Gastroesophageal sphincter (tissue), 4 donors: Measurements from ENCODE around the gene PYDC2. TPM values are rescaled to one million over a fixed set of nuclear protein-coding genes. Genes with fewer than 3 reads are reported as not detected.

Experiments
- ATAC-seq: fragments of 150-250 bp; one replicate; pipeline ENCODE4 v1.9.1; 2016; ENCODE audit warnings: mild to moderate bottlenecking, moderate library complexity
- H3K27ac ChIP-seq, 4 donors: fragments of 200-600 bp; sonication (generic) in 3 of 4; 1 replicate in 3 of 4; 2 replicates in 1 of 4; pipeline ENCODE4 v1.5.1; 2016 to 2019
- H3K27me3 ChIP-seq: fragments of 200-600 bp; sonication (generic); one replicate; pipeline ENCODE4 v1.5.1; 2019
- H3K36me3 ChIP-seq, 2 donors: fragments of 200-600 bp; sonication (generic); one replicate each; pipeline ENCODE4 v1.5.1; 2019; ENCODE audit warnings: control low read depth in 1 of 2
- H3K4me1 ChIP-seq, 3 donors: fragments of 200-600 bp; sonication (generic); 1 replicate in 2 of 3; 2 replicates in 1 of 3; pipeline ENCODE4 v1.5.1; 2016 to 2019; ENCODE audit warnings: control low read depth in 2 of 3
- H3K4me3 ChIP-seq, 2 donors: fragments of 200-600 bp; sonication (generic); one replicate each; pipeline ENCODE4 v1.5.1; 2019; ENCODE audit warnings: mild to moderate bottlenecking in 1 of 2, moderate library complexity in 1 of 2
- H3K9me3 ChIP-seq, 3 donors: fragments of 200-600 bp; sonication (generic); one replicate each; pipeline ENCODE4 v1.5.1; 2017 to 2019; ENCODE audit warnings: control low read depth in 2 of 3
- CTCF ChIP-seq, 4 experiments: fragments of 200-600 bp in 2 of 4; fragments of 450-650 bp in 2 of 4; sonication (generic) in 1 of 4; IDR thresholded peaks; one replicate each; pipeline ENCODE4 v1.5.1; 2017 to 2019; ENCODE audit warnings: antibody characterized with exemption in 4 of 4, mild to moderate bottlenecking in 2 of 4, moderate library complexity in 2 of 4
- EP300 ChIP-seq: sonication (generic); formaldehyde crosslinking; IDR thresholded peaks from one replicate; pipeline ENCODE4 v1.6.1; 2017; ENCODE audit warnings: antibody characterized with exemption, mild to moderate bottlenecking
- POLR2A ChIP-seq, 2 donors: fragments of 450-650 bp; IDR thresholded peaks; one replicate each; pipeline ENCODE4 v1.6.1; 2017; ENCODE audit warnings: antibody characterized with exemption in 2 of 2, mild to moderate bottlenecking in 2 of 2, moderate library complexity in 1 of 2
- POLR2AphosphoS5 ChIP-seq: sonication (generic); formaldehyde crosslinking; IDR thresholded peaks from one replicate; pipeline ENCODE4 v1.6.1; 2017; ENCODE audit warnings: antibody characterized with exemption
- WGBS, 2 donors: methylation state at CpG; one replicate each; pipeline ENCODE4 v1.1.5; 2018; ENCODE audit warnings: low coverage in 1 of 2; 5-methylcytosine and 5-hydroxymethylcytosine counted together
- total RNA-seq, 4 donors: library from RNA; depleted of rRNA; stranded (reverse); fragments of >200 nt; gene quantifications; one replicate each; pipeline ENCODE4 v1.1.0, GENCODE V29; 2016

PYDC2 gene
- total RNA-seq, 4 donors from 2014 or later: not detected

- Histone ChIP-seq H3K4me1 (no peaks in the 10 kb centered on the region), H3K9me3 (no peaks in the 10 kb centered on the region), H3K4me3 (no peak overlapping the region), H3K36me3 (no peaks in the 10 kb centered on the region), H3K27me3 (no peaks in the 10 kb centered on the region), H3K27ac (no peak overlapping the region)
- no peak for ATAC-seq
- 72 to 100% methylated on average over 2 of the region's 2 CpGs for WGBS, 2 donors
- TF ChIP-seq POLR2A (IDR thresholded peaks at IDR 0.05) (no peak), CTCF (IDR thresholded peaks at IDR 0.05) (no peak), POLR2AphosphoS5 (no peak), EP300 (no peak)
Measured at GRCh38 chr3:191438150-191438814, 22.7 kb upstream of the PYDC2 start.

GRCh38 chr3:191440532-191440931 lies 20.4 kb upstream of the PYDC2 start:
- WGBS, 2 donors: 77 to 88% methylated on average over 4 of the region's 4 CpGs
- no peak for TF ChIP-seq CTCF (IDR thresholded peaks at IDR 0.05)
- TF ChIP-seq POLR2AphosphoS5: no peak
- no peak for TF ChIP-seq POLR2A (IDR thresholded peaks at IDR 0.05)
- no peak for TF ChIP-seq EP300
- Histone ChIP-seq H3K4me1 (no peaks in the 10 kb centered on the region), H3K36me3 (no peaks in the 10 kb centered on the region), H3K27ac (no peak overlapping the region), H3K9me3 (no peaks in the 10 kb centered on the region), H3K27me3 (no peaks in the 10 kb centered on the region), H3K4me3 (no peak overlapping the region)
- no peak for ATAC-seq

- Histone ChIP-seq H3K27ac (no peak overlapping the region), H3K9me3 (no peaks in the 10 kb centered on the region), H3K27me3 (no peaks in the 10 kb centered on the region), H3K4me1 (no peaks in the 10 kb centered on the region), H3K4me3 (no peak overlapping the region), H3K36me3 (no peaks in the 10 kb centered on the region)
- no peak for ATAC-seq
- TF ChIP-seq POLR2A (IDR thresholded peaks at IDR 0.05): no peak
- TF ChIP-seq EP300: no peak
- no peak for TF ChIP-seq CTCF (IDR thresholded peaks at IDR 0.05)
- no peak for TF ChIP-seq POLR2AphosphoS5
- WGBS, 2 donors: 13 to 66% methylated on average over 1 to 2 of the region's 2 CpGs
Measured at GRCh38 chr3:191441687-191442086, 19.3 kb upstream of the PYDC2 start.

GRCh38 chr3:191444569-191444968 lies 16.4 kb upstream of the PYDC2 start:
- no peak overlapping the region for H3K4me3 ChIP-seq
- no peaks in the 10 kb centered on the region for H3K36me3 ChIP-seq
- no peaks in the 10 kb centered on the region for H3K4me1 ChIP-seq
- 88 to 100% methylated on average over 3 of the region's 3 CpGs for WGBS, 2 donors
- no peak overlapping the region for H3K27ac ChIP-seq
- H3K9me3 ChIP-seq: no peaks in the 10 kb centered on the region
- TF ChIP-seq POLR2AphosphoS5 (no peak), POLR2A (IDR thresholded peaks at IDR 0.05) (no peak), EP300 (no peak), CTCF (IDR thresholded peaks at IDR 0.05) (no peak)
- no peaks in the 10 kb centered on the region for H3K27me3 ChIP-seq
- no peak for ATAC-seq

- Histone ChIP-seq H3K4me1 (no peaks in the 10 kb centered on the region), H3K4me3 (no peak overlapping the region), H3K9me3 (no peaks in the 10 kb centered on the region), H3K27me3 (no peaks in the 10 kb centered on the region), H3K27ac (no peak overlapping the region), H3K36me3 (no peaks in the 10 kb centered on the region)
- TF ChIP-seq CTCF (IDR thresholded peaks at IDR 0.05): no peak
- TF ChIP-seq POLR2A (IDR thresholded peaks at IDR 0.05): no peak
- TF ChIP-seq EP300: no peak
- TF ChIP-seq POLR2AphosphoS5: no peak
- 10% methylated on average over 1 of the region's 1 CpG; no CpG with 5 or more reads in 1 of the 2 donors for WGBS, 2 donors
- no peak for ATAC-seq
Measured at GRCh38 chr3:191449256-191449655, 11.7 kb upstream of the PYDC2 start.
